ENCODE results near the gene CACNA1C.
"Not testable (repeated sequence)": the region's sequence is repeated elsewhere in the genome, so short reads cannot be mapped to it uniquely, and the experiment has no call there.

The CACNA1C gene

GRCh38 chr12:2113119-2113912, 60.5 kb downstream of the CACNA1C start:
- no peak for DNase-seq

GRCh38 chr12:2114071-2114470, 61.3 kb downstream of the CACNA1C start:
- DNase-seq = no peak

- no peak for DNase-seq
These were observed 62.5 kb downstream of the CACNA1C start for GRCh38 chr12:2115101-2115845.

DNA sequence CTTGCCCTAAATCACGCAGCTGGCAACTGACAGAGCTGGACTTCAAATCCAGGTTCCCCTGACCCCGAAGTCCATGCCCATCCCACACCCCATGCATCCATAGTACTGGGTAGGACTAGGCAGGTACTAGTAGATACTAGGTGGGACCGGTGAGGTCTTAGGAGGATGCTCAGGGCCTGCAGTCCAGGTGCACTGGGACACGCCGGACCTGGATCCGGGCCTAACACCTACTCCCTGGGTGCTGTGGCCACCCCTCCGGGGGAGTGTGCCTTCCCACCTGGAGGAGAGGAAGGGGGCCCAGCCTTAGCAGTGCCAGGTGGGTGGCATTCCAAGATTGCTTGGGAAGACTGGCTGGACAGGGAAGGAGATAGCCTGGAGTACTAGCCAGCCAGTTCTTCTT, 64.8 kb downstream of the CACNA1C start:
- DNase-seq = no peak

DNA sequence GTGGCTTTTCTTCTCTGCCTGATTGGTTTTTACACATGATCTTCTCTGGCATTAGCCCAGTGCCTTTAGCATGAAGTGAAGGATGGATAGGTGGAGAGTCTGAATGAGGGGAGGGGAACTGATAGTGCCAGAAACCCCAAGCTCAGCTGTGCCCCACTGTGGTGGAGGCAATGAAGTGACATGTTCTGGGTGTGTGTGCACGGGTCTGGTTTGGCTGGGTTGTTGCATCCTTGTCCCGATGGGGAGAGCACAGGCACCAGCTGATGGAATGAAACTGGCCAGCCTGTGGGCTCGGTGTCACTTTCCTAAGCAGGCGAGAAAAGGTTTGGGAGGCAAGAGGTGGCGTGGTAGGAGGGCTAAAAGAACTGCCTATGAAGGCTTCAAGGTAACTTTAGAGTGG, 65.3 kb downstream of the CACNA1C start:
- no peak for DNase-seq

- DNase-seq = no peak
These were observed 65.9 kb downstream of the CACNA1C start for GRCh38 chr12:2118481-2119255.

DNA sequence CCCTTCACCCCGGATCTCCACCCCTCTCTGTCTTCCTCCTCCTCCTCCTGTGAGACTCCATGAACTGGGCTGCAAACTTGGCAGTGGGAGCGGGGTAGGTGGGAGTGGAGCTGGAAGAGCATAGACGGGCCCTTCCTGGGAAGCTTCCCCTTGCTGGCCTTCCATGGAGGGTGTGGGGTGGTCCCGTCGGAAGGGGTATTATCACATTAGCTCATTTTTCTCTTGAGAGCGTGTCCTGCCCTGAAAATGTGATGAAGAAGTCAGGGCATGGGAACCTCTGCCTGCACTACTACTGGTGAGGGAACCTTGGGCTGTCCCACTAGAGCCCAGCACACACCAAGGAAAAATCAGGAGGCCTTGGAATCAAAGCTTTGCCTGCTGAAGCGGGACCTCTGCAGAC, 66.5 kb downstream of the CACNA1C start:
- DNase-seq = no peak

DNA sequence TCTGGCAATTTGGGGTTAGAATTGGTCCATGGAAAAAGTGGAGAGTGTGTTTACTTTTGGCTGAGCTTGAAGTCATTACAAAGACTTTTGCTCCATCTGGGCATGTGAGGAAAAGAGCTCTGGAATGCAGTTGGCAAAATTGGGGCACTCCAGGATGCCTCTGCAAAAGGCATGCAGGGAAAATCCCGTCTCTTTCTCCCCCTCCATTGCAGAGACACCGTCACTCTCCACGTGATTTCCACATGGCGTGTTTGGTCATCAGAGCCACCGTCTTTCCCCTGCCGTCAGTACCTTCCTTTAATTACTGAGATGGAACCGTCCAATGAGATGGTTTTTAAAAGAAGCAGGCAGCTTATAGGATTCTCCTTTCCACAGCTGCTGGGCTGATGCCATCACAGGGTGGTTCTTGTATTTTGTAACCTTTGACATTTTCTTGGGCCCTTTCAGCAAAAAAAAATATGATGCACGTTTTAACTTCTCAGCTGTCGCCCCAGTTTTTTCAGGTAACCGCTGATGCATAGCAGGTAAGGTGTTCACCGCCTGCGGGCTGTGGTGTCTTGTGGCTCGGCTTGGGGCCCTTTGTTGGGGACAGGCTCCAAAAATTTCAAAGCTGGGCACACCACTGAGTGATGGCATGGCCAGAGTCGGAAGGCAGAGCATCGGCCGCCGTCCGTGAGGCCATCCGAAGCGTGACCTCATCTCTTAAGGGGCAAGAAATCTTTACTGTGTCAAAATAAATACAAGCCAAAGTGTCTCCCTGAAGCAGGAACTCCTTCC, 68.4 kb downstream of the CACNA1C start:
- DNase-seq = no peak

GRCh38 chr12:2124466-2125023, 71.8 kb downstream of the CACNA1C start:
- DNase-seq = no peak

GRCh38 chr12:2125651-2126522, 73.1 kb downstream of the CACNA1C start:
- DNase-seq = no peak

DNA sequence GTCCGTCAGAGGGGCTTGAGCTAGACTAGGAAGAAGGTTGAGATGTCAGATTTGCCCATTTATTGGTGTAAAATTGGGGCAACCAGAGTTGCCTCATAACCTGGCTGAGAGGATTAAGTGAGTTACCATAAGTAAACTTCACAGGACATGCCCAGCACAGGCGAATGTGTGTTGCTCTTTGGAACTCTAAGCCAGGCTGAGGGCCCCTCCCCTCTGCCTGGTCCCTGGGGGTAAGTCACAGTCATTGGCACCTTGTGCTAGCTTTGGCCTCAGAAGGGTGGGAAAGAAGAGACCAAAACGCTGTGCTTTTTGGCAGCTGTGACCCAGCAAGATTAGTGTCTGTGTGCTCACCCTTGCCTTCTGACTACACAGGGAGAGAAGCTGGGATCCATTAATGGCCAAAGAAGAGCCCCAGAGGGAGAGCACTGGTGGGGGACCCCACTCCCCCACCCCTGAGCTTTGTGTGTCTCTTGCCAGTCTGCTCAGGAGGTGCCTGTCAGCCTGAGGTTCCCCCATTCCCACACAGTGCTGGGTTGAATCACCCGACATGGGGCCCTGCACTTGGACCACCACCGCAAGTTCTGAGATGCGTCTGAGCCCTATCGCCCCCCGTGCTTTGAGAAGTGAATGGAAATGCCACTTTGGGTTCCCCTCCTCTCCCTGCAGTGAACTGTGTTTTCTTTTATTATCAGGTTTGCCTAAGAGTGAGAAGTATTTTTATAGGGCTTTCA, 74.1 kb downstream of the CACNA1C start:
- DNase-seq = no peak

- DNase-seq = no peak
These were observed 76.3 kb downstream of the CACNA1C start for GRCh38 chr12:2129076-2129475.

GRCh38 chr12:2135661-2136418, 83.1 kb downstream of the CACNA1C start:
- not testable (repeated sequence) for DNase-seq

DNA sequence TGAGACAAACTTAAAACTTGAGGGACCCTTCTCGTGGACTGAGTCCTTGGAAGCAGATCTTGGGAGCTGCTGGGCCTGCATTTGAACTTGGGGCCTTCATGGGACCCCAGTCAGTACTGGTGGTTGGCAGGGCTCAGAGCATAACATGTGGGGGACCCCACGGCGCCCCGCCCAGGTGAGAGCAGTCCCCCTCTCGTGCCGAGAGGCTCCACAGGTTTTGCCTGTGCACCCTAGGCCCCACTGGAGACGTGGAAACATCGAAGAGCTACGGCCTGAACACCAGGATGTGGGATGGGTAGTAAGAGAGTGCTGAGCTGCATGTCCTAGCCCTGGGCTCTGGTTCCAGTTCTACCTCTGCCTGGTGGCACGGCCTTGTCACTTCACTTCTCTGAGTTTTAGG, 84.1 kb downstream of the CACNA1C start:
- DNase-seq = no peak

GRCh38 chr12:2137711-2138110, 84.9 kb downstream of the CACNA1C start:
- DNase-seq = no peak

GRCh38 chr12:2138294-2138693, 85.5 kb downstream of the CACNA1C start:
- DNase-seq = no peak

GRCh38 chr12:2138871-2139308, 86.1 kb downstream of the CACNA1C start:
- DNase-seq = no peak

DNA sequence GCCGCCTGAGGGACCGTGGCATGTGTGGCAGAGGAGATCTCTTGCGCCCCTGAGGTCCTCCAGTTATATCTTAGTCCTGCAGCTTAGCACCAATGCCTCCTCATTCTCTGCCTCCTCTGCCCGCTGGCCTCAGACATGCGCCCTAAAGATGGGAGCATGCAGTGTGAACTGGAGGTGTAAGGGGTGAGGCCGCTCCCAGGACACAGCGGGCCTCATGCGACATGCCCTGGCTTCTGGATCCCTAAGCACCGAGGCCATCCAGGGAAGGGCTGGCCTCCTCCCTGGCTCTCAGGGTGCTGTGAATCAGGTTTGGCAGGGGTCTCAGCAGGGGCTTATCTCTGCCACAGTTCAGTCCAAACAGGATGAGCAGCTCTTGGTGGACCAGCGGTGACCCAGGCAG, 86.9 kb downstream of the CACNA1C start:
- DNase-seq = no peak

- no peak for DNase-seq
These were observed 88.2 kb downstream of the CACNA1C start for GRCh38 chr12:2140858-2141519.

All from CD4-positive, alpha-beta T cell treated with Interleukin-10 for 1 hour (primary cell).